H1 (cell line): Measurements from ENCODE around the gene LRRC4C. TPM values are rescaled to one million over a fixed set of nuclear protein-coding genes. Genes with fewer than 3 reads are reported as not detected.

Source experiments
- CTCF ChIA-PET: fragments of 300-600 bp; sonication (Branson Sonifier 250); formaldehyde crosslinking; loops from one replicate; lab custom pipeline; 2021; ENCODE audit not compliant: partially characterized antibody; lab: Charles Lee
- POLR2A ChIA-PET: fragments of 300-600 bp; sonication (Branson Sonifier 250); formaldehyde crosslinking; loops from one replicate; lab custom pipeline; 2021; ENCODE audit warnings: inconsistent platforms; ENCODE audit not compliant: partially characterized antibody; lab: Charles Lee
- DNase-seq, 2 experiments: peaks; one replicate each; pipeline versions ENCODE4 v3.0.0 to v3.0.0-alpha.2; 2010 to 2022; ENCODE audit warnings: low spot score in 2 of 2, low read depth in 1 of 2, mixed read lengths in 1 of 2
- FAIRE-seq: peaks from 2 replicates; lab custom pipeline; 2011; peaks lifted over from hg19 to GRCh38; lab: Jason Lieb, UNC
- H2AFZ ChIP-seq: 2 replicates; pipeline ENCODE4 v1.8.1; 2012; ENCODE audit warnings: low read length, inconsistent platforms
- H2AK5ac ChIP-seq: 2 replicates; pipeline ENCODE4 v1.6.1; 2013; ENCODE audit warnings: low read depth, low read length
- H2BK120ac ChIP-seq: replicated peaks from 2 replicates; pipeline ENCODE3; 2013; ENCODE audit warnings: low read depth, low read length, inconsistent platforms
- H2BK12ac ChIP-seq: 2 replicates; pipeline ENCODE4 v1.6.1; 2013; ENCODE audit warnings: low read depth, low read length
- H2BK15ac ChIP-seq: 2 replicates; pipeline ENCODE4 v1.6.1; 2013; ENCODE audit warnings: low read length
- H2BK20ac ChIP-seq: 2 replicates; pipeline ENCODE4 v1.6.1; 2013; ENCODE audit warnings: low read length
- H2BK5ac ChIP-seq: 2 replicates; pipeline ENCODE4 v1.6.1; 2013; ENCODE audit warnings: low read depth, low read length
- H3K14ac ChIP-seq: 2 replicates; pipeline ENCODE4 v1.6.1; 2013; ENCODE audit warnings: inconsistent platforms; ENCODE audit not compliant: insufficient read length
- H3K18ac ChIP-seq: 2 replicates; pipeline ENCODE4 v1.6.1; 2013; ENCODE audit warnings: low read length; ENCODE audit errors: extremely low read depth
- H3K23ac ChIP-seq: 2 replicates; pipeline ENCODE4 v1.6.1; 2013; ENCODE audit warnings: inconsistent platforms; ENCODE audit not compliant: insufficient read length
- H3K23me2 ChIP-seq: 2 replicates; pipeline ENCODE4 v1.6.1; 2013; ENCODE audit warnings: low read depth, low read length
- H3K27ac ChIP-seq: 2 replicates; pipeline ENCODE4 v1.6.1; 2011; ENCODE audit warnings: low read depth, low read length, inconsistent platforms
- H3K27me3 ChIP-seq, 4 experiments: replicated peaks in 1 of 4; 1 replicate in 1 of 4; 2 replicates in 3 of 4; pipeline versions ENCODE4 v1.6.1 to v1.8.1; 2011 to 2013; ENCODE audit warnings: low read length in 3 of 4, mild to moderate bottlenecking in 3 of 4, inconsistent platforms in 2 of 4, mixed read lengths in 2 of 4, moderate library complexity in 1 of 4; ENCODE audit not compliant: control insufficient read depth in 3 of 4, insufficient read depth in 3 of 4; ENCODE audit errors: extremely low read depth in 1 of 4
- H3K36me3 ChIP-seq, 4 experiments: 2 replicates each; pipeline versions ENCODE4 v1.6.1 to v1.8.1; 2011 to 2013; ENCODE audit warnings: mild to moderate bottlenecking in 4 of 4, low read length in 3 of 4, moderate library complexity in 2 of 4, control low read depth in 1 of 4, inconsistent platforms in 1 of 4; ENCODE audit not compliant: insufficient read depth in 4 of 4, control insufficient read depth in 2 of 4
- H3K4ac ChIP-seq: replicated peaks from 2 replicates; pipeline ENCODE3; 2013; ENCODE audit warnings: low read length, low read depth, mixed read lengths, inconsistent platforms; ENCODE audit not compliant: insufficient read length
- H3K4me1 ChIP-seq, 4 experiments: replicated peaks in 1 of 4; 1 replicate in 1 of 4; 2 replicates in 3 of 4; pipeline versions ENCODE4 v1.6.1 to v1.8.1; 2011 to 2013; ENCODE audit warnings: low read length in 3 of 4, inconsistent platforms in 2 of 4, mixed read lengths in 1 of 4; ENCODE audit not compliant: insufficient read depth in 4 of 4, control insufficient read depth in 3 of 4
- H3K4me2 ChIP-seq, 2 experiments: 2 replicates each; pipeline versions ENCODE4 v1.6.1 to v1.8.1; 2011 to 2013; ENCODE audit warnings: low read depth in 2 of 2, low read length in 2 of 2, control low read depth in 1 of 2, inconsistent platforms in 1 of 2, mild to moderate bottlenecking in 1 of 2; ENCODE audit not compliant: insufficient read depth in 1 of 2
- H3K4me3 ChIP-seq, 4 experiments: fragments of 200-600, 300-600 bp in 1 of 4; sonication (generic), shearing (Covaris generic), sonication (Bioruptor Twin) in 1 of 4; 2 replicates each; pipeline versions ENCODE4 v1.5.1 to v1.8.1; 2011 to 2016; ENCODE audit warnings: low read length in 4 of 4, low read depth in 3 of 4, control low read depth in 2 of 4, inconsistent platforms in 2 of 4, mild to moderate bottlenecking in 2 of 4, mixed read lengths in 1 of 4, moderate library complexity in 1 of 4; ENCODE audit not compliant: insufficient read depth in 2 of 4; ENCODE audit errors: extremely low read depth in 1 of 4
- H3K56ac ChIP-seq: replicated peaks from 2 replicates; pipeline ENCODE3; 2013; ENCODE audit warnings: low read depth, mild to moderate bottlenecking, mixed read lengths, low read length, inconsistent platforms; ENCODE audit not compliant: insufficient read length
- H3K79me1 ChIP-seq: 2 replicates; pipeline ENCODE4 v1.6.1; 2013; ENCODE audit warnings: low read depth, low read length, control low read depth
- H3K79me2 ChIP-seq, 2 experiments: 2 replicates each; pipeline versions ENCODE4 v1.6.1 to v1.8.1; 2012 to 2013; ENCODE audit warnings: low read length in 2 of 2, mild to moderate bottlenecking in 2 of 2, inconsistent platforms in 1 of 2; ENCODE audit not compliant: insufficient read depth in 2 of 2, control insufficient read depth in 1 of 2
- H3K9ac ChIP-seq, 4 experiments: replicated peaks in 1 of 4; 1 replicate in 1 of 4; 2 replicates in 3 of 4; pipeline versions ENCODE4 v1.6.1 to v1.8.1; 2011 to 2013; ENCODE audit warnings: low read depth in 3 of 4, low read length in 3 of 4, control low read depth in 2 of 4, mild to moderate bottlenecking in 2 of 4, moderate library complexity in 2 of 4, inconsistent platforms in 1 of 4; ENCODE audit errors: extremely low read depth in 1 of 4
- H3K9me3 ChIP-seq, 2 experiments: 2 replicates each; pipeline versions ENCODE4 v1.6.1 to v1.8.1; 2012 to 2013; ENCODE audit warnings: mild to moderate bottlenecking in 2 of 2, moderate library complexity in 2 of 2, control low read depth in 1 of 2, inconsistent platforms in 1 of 2, low read depth in 1 of 2, low read length in 1 of 2, mixed read lengths in 1 of 2; ENCODE audit not compliant: insufficient read depth in 2 of 2
- H4K20me1 ChIP-seq, 2 experiments: replicated peaks in 1 of 2; 2 replicates each; pipeline versions ENCODE3 to v1.8.1; 2011 to 2013; ENCODE audit warnings: inconsistent platforms in 2 of 2, low read length in 2 of 2, mild to moderate bottlenecking in 1 of 2; ENCODE audit not compliant: insufficient read depth in 2 of 2, control insufficient read depth in 1 of 2
- H4K5ac ChIP-seq: 2 replicates; pipeline ENCODE4 v1.6.1; 2013; ENCODE audit warnings: low read length, low read depth, mixed read lengths, inconsistent platforms; ENCODE audit not compliant: insufficient read length
- H4K8ac ChIP-seq: 2 replicates; pipeline ENCODE4 v1.8.0; 2013; ENCODE audit warnings: mild to moderate bottlenecking, moderate library complexity, low read length, inconsistent platforms; ENCODE audit not compliant: insufficient read depth; ENCODE audit errors: extremely low read depth
- H4K91ac ChIP-seq: replicated peaks from 2 replicates; pipeline ENCODE3; 2013; ENCODE audit warnings: low read length, mixed read lengths, inconsistent platforms; ENCODE audit not compliant: insufficient read length
- CHD1 ChIP-seq: IDR thresholded peaks from 2 replicates; pipeline ENCODE4 v1.6.1; 2012; ENCODE audit warnings: low read depth, low read length, improper control_type of control experiment
- EZH2 ChIP-seq: fragments of 200-600 bp; sonication (generic); IDR thresholded peaks from 2 replicates; pipeline ENCODE4 v1.7.1; 2012; ENCODE audit warnings: low read depth, mild to moderate bottlenecking, moderate library complexity, low read length, inconsistent platforms; ENCODE audit not compliant: severe bottlenecking
- FOSL1 ChIP-seq: IDR thresholded peaks from 2 replicates; pipeline ENCODE4 v1.6.1; 2011; ENCODE audit warnings: mild to moderate bottlenecking, low read depth, low read length, moderate library complexity; ENCODE audit not compliant: insufficient read depth
- GABPA ChIP-seq: IDR thresholded peaks from 2 replicates; pipeline ENCODE4 v1.6.1; 2011; ENCODE audit warnings: mild to moderate bottlenecking, low read length, moderate library complexity, borderline replicate concordance; ENCODE audit not compliant: insufficient read depth
- NRF1 ChIP-seq: IDR thresholded peaks from 2 replicates; pipeline ENCODE4 v1.6.1; 2011; ENCODE audit warnings: mild to moderate bottlenecking, low read depth, low read length, improper control_type of control experiment
- SIX5 ChIP-seq: IDR thresholded peaks from 2 replicates; pipeline ENCODE4 v1.6.1; 2011; ENCODE audit warnings: mild to moderate bottlenecking, low read depth, low read length
- YY1 ChIP-seq: IDR thresholded peaks from 2 replicates; pipeline ENCODE4 v1.6.1; 2011; ENCODE audit warnings: low read depth, mild to moderate bottlenecking, low read length
- WGBS, 2 experiments: shearing (Covaris generic) in 1 of 2; methylation state at CpG; one replicate each; pipeline versions ENCODE4 v1.1.6 to v1.1.7; 2013 to 2015; ENCODE audit warnings: low lambda C conversion rate in 2 of 2, mixed read lengths in 2 of 2, inconsistent platforms in 1 of 2, low coverage in 1 of 2, missing lambda C conversion rate in 1 of 2; ENCODE audit not compliant: insufficient replicate concordance in 2 of 2, insufficient coverage in 1 of 2, insufficient read length in 1 of 2; ENCODE audit errors: extremely low coverage in 1 of 2, missing lambda C conversion rate in 1 of 2; 5-methylcytosine and 5-hydroxymethylcytosine counted together
- polyA plus RNA-seq, 7 experiments: library from polyadenylated mRNA; depleted of rRNA in 3 of 7; stranded (reverse) in 5 of 7; unstranded in 2 of 7; fragments of >200 nt in 5 of 7; fragments of 200-250 nt in 2 of 7; gene quantifications; 1 replicate in 5 of 7; 2 replicates in 1 of 7; 4 replicates in 1 of 7; pipeline versions ENCODE4 v1.2.1 to v1.2.3, GENCODE V29; 2011 to 2013; ENCODE audit warnings: missing spikeins in 2 of 7, mixed read lengths in 2 of 7
- total RNA-seq: library from RNA; stranded (reverse); fragmentation: NEBNext Ultra II Directional; extraction: Animal tissue kit (Norgen Biotek cat#: 25700); gene quantifications from 2 replicates; pipeline ENCODE4 v1.2.1, GENCODE V29; 2021

LRRC4C gene
- total and polyA plus RNA-seq, 2 of the 8 experiments (the other 6 are each of a cell fraction or from before 2014, with no cell fraction given) = 0.23 to 2.2 TPM

GRCh38 chr11:40569947-40570531, 889.4 kb downstream of the LRRC4C start:
- FAIRE-seq (no peak), DNase-seq (no peak)
- Histone ChIP-seq H4K5ac (no peak overlapping the region), H3K18ac (no peak overlapping the region), H3K9ac (no peak overlapping the region), H3K23me2 (no peaks in the 10 kb centered on the region), H2BK12ac (no peak overlapping the region), H3K4me3 (no peak overlapping the region), H3K4me2 (no peak overlapping the region), H4K91ac (no peak overlapping the region), H3K4ac (no peak overlapping the region), H3K14ac (no peak overlapping the region), H4K20me1 (no peaks in the 10 kb centered on the region), H4K8ac (no peak overlapping the region), H2BK20ac (no peak overlapping the region), H3K23ac (no peak overlapping the region), H3K9me3 (no peaks in the 10 kb centered on the region), H2BK15ac (no peak overlapping the region), H3K27me3 (peaks cover 0 to 1% (median 0%) of the 10 kb centered on the region in 4 experiments; a peak in 1 of 7 replicates), H3K4me1 (no peaks in the 10 kb centered on the region), H2BK5ac (no peak overlapping the region), H2AK5ac (no peak overlapping the region), H3K56ac (no peak overlapping the region), H2AFZ (no peak overlapping the region), H3K79me1 (no peaks in the 10 kb centered on the region), H3K79me2 (no peaks in the 10 kb centered on the region), H3K36me3 (no peaks in the 10 kb centered on the region), H3K27ac (no peak overlapping the region), H2BK120ac (no peak overlapping the region)
- ChIA-PET POLR2A (no interaction called here), CTCF (no interaction called here)
- 92% methylated on average over 1 of the region's 1 CpG; no CpG with 5 or more reads in 1 of the 2 experiments for WGBS, 2 experiments
- no peak for TF ChIP-seq YY1
- TF ChIP-seq CHD1 = no peak
- TF ChIP-seq SIX5 = no peak
- no peak for TF ChIP-seq NRF1
- no peak for TF ChIP-seq EZH2
- TF ChIP-seq GABPA = no peak
- TF ChIP-seq FOSL1 = no peak
